ENCODE data around the gene PLEKHG4B.
"Not testable (repeated sequence)": the region's sequence is repeated elsewhere in the genome, so short reads cannot be mapped to it uniquely, and the experiment has no call there.

Gene PLEKHG4B

GRCh38 chr5:194603-195209 is 102.7 kb downstream of the PLEKHG4B start:
- H3K27me3 ChIP-seq (replicated peaks; ENCODE audit: control insufficient read depth, insufficient read depth, low read length), result peaks cover 5% of the 10 kb centered on the region
- no peaks in the 10 kb centered on the region for H3K4me1 ChIP-seq (ENCODE audit: control insufficient read depth, insufficient read depth, low read length)
- no peaks in the 10 kb centered on the region for H3K36me3 ChIP-seq (ENCODE audit: control insufficient read depth, insufficient read depth, low read length, severe bottlenecking)
- H3K9ac ChIP-seq (ENCODE audit: low read length), result no peak overlapping the region
- no peaks in the 10 kb centered on the region for H3K9me3 ChIP-seq (ENCODE audit: control insufficient read depth, low read length)
- H3K4me3 ChIP-seq (ENCODE audit: low read length), result no peak overlapping the region
- no peak for DNase-seq (ENCODE audit: low read depth)

- Histone ChIP-seq H3K36me3 (ENCODE audit: control insufficient read depth, insufficient read depth, low read length, severe bottlenecking) (no peaks in the 10 kb centered on the region), H3K4me1 (ENCODE audit: control insufficient read depth, insufficient read depth, low read length) (no peaks in the 10 kb centered on the region), H3K9me3 (ENCODE audit: control insufficient read depth, low read length) (no peaks in the 10 kb centered on the region), H3K27me3 (replicated peaks; ENCODE audit: control insufficient read depth, insufficient read depth, low read length) (peaks cover 5% of the 10 kb centered on the region), H3K4me3 (ENCODE audit: low read length) (no peak overlapping the region), H3K9ac (ENCODE audit: low read length) (no peak overlapping the region)
- DNase-seq (ENCODE audit: low read depth), result no peak
Measured at GRCh38 chr5:195401-196160, 103.6 kb downstream of the PLEKHG4B start.

- Histone ChIP-seq H3K9me3 (ENCODE audit: control insufficient read depth, low read length) (no peaks in the 10 kb centered on the region), H3K4me3 (ENCODE audit: low read length) (no peak overlapping the region), H3K9ac (ENCODE audit: low read length) (no peak overlapping the region), H3K4me1 (ENCODE audit: control insufficient read depth, insufficient read depth, low read length) (no peaks in the 10 kb centered on the region), H3K27me3 (replicated peaks; ENCODE audit: control insufficient read depth, insufficient read depth, low read length) (peaks cover 5% of the 10 kb centered on the region), H3K36me3 (ENCODE audit: control insufficient read depth, insufficient read depth, low read length, severe bottlenecking) (no peaks in the 10 kb centered on the region)
- DNase-seq (ENCODE audit: low read depth), result no peak
Measured at GRCh38 chr5:196350-196749, 104.4 kb downstream of the PLEKHG4B start.

GRCh38 chr5:197031-197430 is 105.1 kb downstream of the PLEKHG4B start:
- not testable (repeated sequence) for H3K27me3 ChIP-seq (replicated peaks; ENCODE audit: control insufficient read depth, insufficient read depth, low read length); DNase-seq (ENCODE audit: low read depth); H3K9ac ChIP-seq (ENCODE audit: low read length); H3K4me1 ChIP-seq (ENCODE audit: control insufficient read depth, insufficient read depth, low read length); H3K36me3 ChIP-seq (ENCODE audit: control insufficient read depth, insufficient read depth, low read length, severe bottlenecking); H3K4me3 ChIP-seq (ENCODE audit: low read length); H3K9me3 ChIP-seq (ENCODE audit: control insufficient read depth, low read length)

GRCh38 chr5:197892-198489 is 106.0 kb downstream of the PLEKHG4B start:
- no peaks in the 10 kb centered on the region for H3K27me3 ChIP-seq (replicated peaks; ENCODE audit: control insufficient read depth, insufficient read depth, low read length)
- no peak overlapping the region for H3K4me3 ChIP-seq (ENCODE audit: low read length)
- DNase-seq (ENCODE audit: low read depth), result no peak

GRCh38 chr5:198516-199196 is 106.7 kb downstream of the PLEKHG4B start:
- no peaks in the 10 kb centered on the region for H3K9me3 ChIP-seq (ENCODE audit: control insufficient read depth, low read length)
- no peaks in the 10 kb centered on the region for H3K4me1 ChIP-seq (ENCODE audit: control insufficient read depth, insufficient read depth, low read length)
- peaks cover 6% of the 10 kb centered on the region for H3K36me3 ChIP-seq (ENCODE audit: control insufficient read depth, insufficient read depth, low read length, severe bottlenecking)
- no peak overlapping the region for H3K4me3 ChIP-seq (ENCODE audit: low read length)
- H3K27me3 ChIP-seq (replicated peaks; ENCODE audit: control insufficient read depth, insufficient read depth, low read length), result no peaks in the 10 kb centered on the region
- no peak for DNase-seq (ENCODE audit: low read depth)
- no peak overlapping the region for H3K9ac ChIP-seq (ENCODE audit: low read length)

More at GRCh38 chr5:197892-198489, 106.0 kb downstream of the PLEKHG4B start:
- Histone ChIP-seq H3K9ac (ENCODE audit: low read length) (no peak overlapping the region), H3K36me3 (ENCODE audit: control insufficient read depth, insufficient read depth, low read length, severe bottlenecking) (no peaks in the 10 kb centered on the region), H3K4me1 (ENCODE audit: control insufficient read depth, insufficient read depth, low read length) (no peaks in the 10 kb centered on the region), H3K9me3 (ENCODE audit: control insufficient read depth, low read length) (no peaks in the 10 kb centered on the region)

GRCh38 chr5:199197-199949 is 107.4 kb downstream of the PLEKHG4B start:
- no peak overlapping the region for H3K4me3 ChIP-seq (ENCODE audit: low read length)
- no peak overlapping the region for H3K9ac ChIP-seq (ENCODE audit: low read length)
- no peaks in the 10 kb centered on the region for H3K9me3 ChIP-seq (ENCODE audit: control insufficient read depth, low read length)
- DNase-seq (ENCODE audit: low read depth), result no peak
- peaks cover 12% of the 10 kb centered on the region for H3K36me3 ChIP-seq (ENCODE audit: control insufficient read depth, insufficient read depth, low read length, severe bottlenecking)
- H3K4me1 ChIP-seq (ENCODE audit: control insufficient read depth, insufficient read depth, low read length), result no peaks in the 10 kb centered on the region
- H3K27me3 ChIP-seq (replicated peaks; ENCODE audit: control insufficient read depth, insufficient read depth, low read length), result no peaks in the 10 kb centered on the region

- Histone ChIP-seq H3K9ac (ENCODE audit: low read length) (no peak overlapping the region), H3K36me3 (ENCODE audit: control insufficient read depth, insufficient read depth, low read length, severe bottlenecking) (peaks cover 16% of the 10 kb centered on the region), H3K9me3 (ENCODE audit: control insufficient read depth, low read length) (no peaks in the 10 kb centered on the region), H3K27me3 (replicated peaks; ENCODE audit: control insufficient read depth, insufficient read depth, low read length) (no peaks in the 10 kb centered on the region), H3K4me3 (ENCODE audit: low read length) (no peak overlapping the region), H3K4me1 (ENCODE audit: control insufficient read depth, insufficient read depth, low read length) (no peaks in the 10 kb centered on the region)
- no peak for DNase-seq (ENCODE audit: low read depth)
Measured at GRCh38 chr5:199950-200645, 108.1 kb downstream of the PLEKHG4B start.

GRCh38 chr5:200985-201384 is 109.0 kb downstream of the PLEKHG4B start:
- H3K27me3 ChIP-seq (replicated peaks; ENCODE audit: control insufficient read depth, insufficient read depth, low read length), result no peaks in the 10 kb centered on the region
- H3K9me3 ChIP-seq (ENCODE audit: control insufficient read depth, low read length), result no peaks in the 10 kb centered on the region
- DNase-seq (ENCODE audit: low read depth), result no peak
- no peak overlapping the region for H3K4me3 ChIP-seq (ENCODE audit: low read length)
- H3K36me3 ChIP-seq (ENCODE audit: control insufficient read depth, insufficient read depth, low read length, severe bottlenecking), result peaks cover 22% of the 10 kb centered on the region
- H3K4me1 ChIP-seq (ENCODE audit: control insufficient read depth, insufficient read depth, low read length), result peaks cover 1% of the 10 kb centered on the region
- H3K9ac ChIP-seq (ENCODE audit: low read length), result no peak overlapping the region

- peaks cover 22% of the 10 kb centered on the region for H3K36me3 ChIP-seq (ENCODE audit: control insufficient read depth, insufficient read depth, low read length, severe bottlenecking)
- H3K4me1 ChIP-seq (ENCODE audit: control insufficient read depth, insufficient read depth, low read length), result peaks cover 8% of the 10 kb centered on the region
- no peaks in the 10 kb centered on the region for H3K27me3 ChIP-seq (replicated peaks; ENCODE audit: control insufficient read depth, insufficient read depth, low read length)
- no peak for DNase-seq (ENCODE audit: low read depth)
- no peaks in the 10 kb centered on the region for H3K9me3 ChIP-seq (ENCODE audit: control insufficient read depth, low read length)
- H3K4me3 ChIP-seq (ENCODE audit: low read length), result no peak overlapping the region
- no peak overlapping the region for H3K9ac ChIP-seq (ENCODE audit: low read length)
Measured at GRCh38 chr5:201672-202071, 109.7 kb downstream of the PLEKHG4B start.

Data from adipocyte (in vitro differentiated cells).